ENCODE measurements around the gene TOP3B. TPM values are rescaled to one million over a fixed set of nuclear protein-coding genes. Genes with fewer than 3 reads are reported as not detected.

Gene TOP3B
- 52.5 to 68.6 TPM (median 52.7 TPM) in 3 replicates for total RNA-seq (2021)
- Bru-seq, nascent RNA = percentile 74 among the genes with signal in this experiment
- long read RNA-seq, experiment 1, transcript TOP3B-201 (18 exons, 2,863 nt) = major isoform, 24 of 173 reads
- long read RNA-seq, experiment 1, partial matches to known transcripts = 45 of 173 reads
- long read RNA-seq, experiment 1, other reads (novel, unspliced or antisense) = 101 of 173 reads
- long read RNA-seq, experiment 2, full-length matches to known transcripts = 6 of 28 reads
- long read RNA-seq, experiment 2, partial matches to known transcripts = 4 of 28 reads
- long read RNA-seq, experiment 2, other reads (novel, unspliced or antisense) = 18 of 28 reads
- long read RNA-seq, experiment 3, partial matches to known transcripts = 2 of 13 reads
- long read RNA-seq, experiment 3, other reads (novel, unspliced or antisense) = 7 of 13 reads

- peaks cover 28% of the 10 kb centered on the region for H3K27me3 Mint-ChIP-seq (ENCODE audit: low read depth)
- ChIA-PET CTCF (interaction anchor here (0.6 to 3.1 kb wide), 9 partner anchors 10 to 337 kb away, joined by 3 to 29 read pairs (median 4); partner anchors contain the start of gene PPM1F), POLR2A (no interaction called here)
- peak within 1 kb of the TSS; percentile 87 for H3K4me3 Mint-ChIP-seq
- H3K4me1 Mint-ChIP-seq = peaks cover 8% of the 10 kb centered on the region
- no peaks in the 10 kb centered on the region for H3K36me3 Mint-ChIP-seq
- H3K27ac Mint-ChIP-seq = peak within 1 kb of the TSS; percentile 76
- no peaks in the 10 kb centered on the region for H3K9me3 Mint-ChIP-seq
- ATAC-seq (peak; percentile 72), DNase-seq (ENCODE audit: low spot score) (peak; percentile 79)
- TF ChIP-seq GABPB1 (CRISPR knock-in tag; IDR thresholded peaks at IDR 0.05) = peak; percentile 91
- 0 out of 2 replicates have a peak, but pooled peaks have one; percentile 49 for TF ChIP-seq ZNF416 (CRISPR knock-in tag; IDR thresholded peaks at IDR 0.05)
- no peak for TF ChIP-seq RORB (CRISPR knock-in tag; IDR thresholded peaks at IDR 0.05)
- 0 out of 2 replicates have a peak, but pooled peaks have one; percentile 10 for TF ChIP-seq ZNF121 (CRISPR knock-in tag; IDR thresholded peaks at IDR 0.05)
- TF ChIP-seq PRDM15 (CRISPR knock-in tag; IDR thresholded peaks at IDR 0.05) = peak; percentile 76
- TF ChIP-seq SMAD3 (CRISPR knock-in tag; IDR thresholded peaks at IDR 0.05; ENCODE audit: borderline replicate concordance) = peak; percentile 60; the same call in 1 of the 2 replicates
- peak; percentile 80; the same call in 1 of the 2 replicates for TF ChIP-seq ETV6 (CRISPR knock-in tag; IDR thresholded peaks at IDR 0.05)
- TF ChIP-seq ELF4 (CRISPR knock-in tag; IDR thresholded peaks at IDR 0.05; ENCODE audit: low read depth) = 0 out of 2 replicates have a peak, but pooled peaks have one; percentile 19
- peak; percentile 91 for TF ChIP-seq ZNF423 (CRISPR knock-in tag; IDR thresholded peaks at IDR 0.05)
- TF ChIP-seq FOXP1 (CRISPR knock-in tag; IDR thresholded peaks at IDR 0.05; ENCODE audit: borderline replicate concordance) = peak; percentile 76; the same call in 1 of the 2 replicates
- TF ChIP-seq NFYB (CRISPR knock-in tag; conservative IDR thresholded peaks at IDR 0.05; ENCODE audit: low read depth) = 0 out of 2 replicates have a peak, but pooled peaks have one; percentile 7
- 0 out of 2 replicates have a peak, but pooled peaks have one; percentile 60 for TF ChIP-seq MYBL2 (CRISPR knock-in tag; IDR thresholded peaks at IDR 0.05)
- peak; percentile 56 for TF ChIP-seq HMGXB4 (CRISPR knock-in tag; IDR thresholded peaks at IDR 0.05)
- TF ChIP-seq FOXK1 (CRISPR knock-in tag; IDR thresholded peaks at IDR 0.05) = peak; percentile 87
- no peak; the same call in 1 of the 2 replicates for TF ChIP-seq HMGA2 (CRISPR knock-in tag; IDR thresholded peaks at IDR 0.05)
- no peak for TF ChIP-seq JAZF1 (CRISPR knock-in tag; IDR thresholded peaks at IDR 0.05)
- no peak for TF ChIP-seq ZNF138 (CRISPR knock-in tag; conservative IDR thresholded peaks at IDR 0.05)
- peak; percentile 55; the same call in 1 of the 2 replicates for TF ChIP-seq CREM (CRISPR knock-in tag; IDR thresholded peaks at IDR 0.05)
- no peak for TF ChIP-seq ATF3 (CRISPR knock-in tag; conservative IDR thresholded peaks at IDR 0.05)
- TF ChIP-seq GRHL2 (CRISPR knock-in tag; IDR thresholded peaks at IDR 0.05; ENCODE audit: insufficient replicate concordance, severe bottlenecking) = no peak
- 0 out of 2 replicates have a peak, but pooled peaks have one; percentile 29 for TF ChIP-seq PREB (CRISPR knock-in tag; IDR thresholded peaks at IDR 0.05; ENCODE audit: borderline replicate concordance)
- TF ChIP-seq E2F5 (CRISPR knock-in tag; IDR thresholded peaks at IDR 0.05) = peak; percentile 41; the same call in 1 of the 2 replicates
- peak; percentile 75 for TF ChIP-seq SP1 (CRISPR knock-in tag; conservative IDR thresholded peaks at IDR 0.05)
- peak; percentile 80 for TF ChIP-seq FOXP4 (CRISPR knock-in tag; IDR thresholded peaks at IDR 0.05)
- TF ChIP-seq IRF1 (CRISPR knock-in tag; IDR thresholded peaks at IDR 0.05) = 0 out of 2 replicates have a peak, but pooled peaks have one; percentile 71
These were observed at the start of gene TOP3B for GRCh38 chr22:21982338-21982965. TOP3B (minus strand) TSS chr22:21982787; CDS start chr22:21975709, 7,078 bp downstream.
